GM23338 (cell line): ENCODE measurements around the gene ZNF254. TPM values are rescaled to one million over a fixed set of nuclear protein-coding genes. Genes with fewer than 3 reads are reported as not detected.

ENCODE experiments used
- ATAC-seq: fragments of 200-7000 bp; cut with Tn5 transposase; 3 replicates; pipeline ENCODE4 v1.9.1; 2020
- DNase-seq: peaks from one replicate; pipeline ENCODE4 v3.0.0-alpha.2; 2015; ENCODE audit warnings: low spot score
- H2AFZ ChIP-seq: fragments of 200-600 bp; sonication (generic); 2 replicates; pipeline ENCODE4 v1.8.0; 2016; ENCODE audit warnings: antibody characterized with exemption, mild to moderate bottlenecking, moderate library complexity
- H3F3A ChIP-seq: fragments of 200-600 bp; sonication (generic); replicated peaks from 2 replicates; pipeline ENCODE4 v1.8.0; 2017; ENCODE audit warnings: antibody characterized with exemption, mixed run types, low read depth
- H3K27ac ChIP-seq: fragments of 200-600 bp; sonication (generic); 2 replicates; pipeline ENCODE4 v1.6.1; 2016; ENCODE audit warnings: low read depth
- H3K27me3 ChIP-seq: fragments of 200-600 bp; sonication (generic); 2 replicates; pipeline ENCODE4 v1.8.0; 2016; ENCODE audit warnings: mild to moderate bottlenecking, mixed run types, moderate library complexity; ENCODE audit not compliant: insufficient read depth
- H3K36me3 ChIP-seq: fragments of 200-600 bp; sonication (generic); 2 replicates; pipeline ENCODE4 v1.8.0; 2016; ENCODE audit warnings: mild to moderate bottlenecking; ENCODE audit not compliant: insufficient read depth
- H3K4me1 ChIP-seq: fragments of 200-600 bp; sonication (generic); 2 replicates; pipeline ENCODE4 v1.8.0; 2016; ENCODE audit warnings: mild to moderate bottlenecking, moderate library complexity; ENCODE audit not compliant: insufficient read depth
- H3K4me2 ChIP-seq: fragments of 200-600 bp; sonication (generic); 2 replicates; pipeline ENCODE4 v1.7.1; 2017; ENCODE audit warnings: mixed run types
- H3K4me3 ChIP-seq: fragments of 200-600 bp; sonication (generic); 2 replicates; pipeline ENCODE4 v1.6.1; 2016; ENCODE audit warnings: mixed run types
- H3K79me2 ChIP-seq: fragments of 200-600 bp; sonication (generic); replicated peaks from 2 replicates; pipeline ENCODE4 v1.8.0; 2017; ENCODE audit warnings: mild to moderate bottlenecking; ENCODE audit not compliant: insufficient read depth
- H3K9me2 ChIP-seq: fragments of 200-600 bp; sonication (generic); 2 replicates; pipeline ENCODE4 v1.8.0; 2017; ENCODE audit not compliant: insufficient read depth
- H4K20me1 ChIP-seq: fragments of 200-600 bp; sonication (generic); replicated peaks from 2 replicates; pipeline ENCODE4 v1.8.0; 2017; ENCODE audit warnings: mild to moderate bottlenecking; ENCODE audit not compliant: insufficient read depth
- H3K27ac Mint-ChIP-seq: 2 replicates; pipeline ENCODE4 v1.8.0; 2020; ENCODE audit warnings: inconsistent platforms, mild to moderate bottlenecking, moderate library complexity, mixed read lengths
- H3K27me3 Mint-ChIP-seq: 3 replicates; pipeline ENCODE4 v1.8.0; 2022; ENCODE audit warnings: low read depth, mild to moderate bottlenecking, moderate library complexity, mixed read lengths, inconsistent platforms; ENCODE audit not compliant: insufficient read depth, poor library complexity
- H3K36me3 Mint-ChIP-seq: 3 replicates; pipeline ENCODE4 v1.8.0; 2021; ENCODE audit warnings: low read depth, mild to moderate bottlenecking, inconsistent platforms, moderate library complexity, mixed read lengths
- H3K4me1 Mint-ChIP-seq: 3 replicates; pipeline ENCODE4 v1.8.0; 2020; ENCODE audit warnings: mild to moderate bottlenecking, inconsistent platforms, mixed read lengths
- H3K4me3 Mint-ChIP-seq: 3 replicates; pipeline ENCODE4 v1.8.0; 2021; ENCODE audit warnings: moderate library complexity, mild to moderate bottlenecking, inconsistent platforms, mixed read lengths
- H3K9me3 Mint-ChIP-seq: 3 replicates; pipeline ENCODE4 v1.8.0; 2020; ENCODE audit warnings: moderate library complexity, mild to moderate bottlenecking, inconsistent platforms, mixed read lengths
- CREB1 ChIP-seq: fragments of 250-450 bp; sonication (Bioruptor Pico); IDR thresholded peaks from 2 replicates; pipeline ENCODE4 v1.5.0; 2020; ENCODE audit warnings: low read depth, mild to moderate bottlenecking, moderate library complexity
- ETS1 ChIP-seq: IDR thresholded peaks from 2 replicates; pipeline ENCODE4 v1.6.1; 2016; ENCODE audit warnings: antibody characterized with exemption
- EZH2 ChIP-seq: fragments of 200-600 bp; sonication (generic); IDR thresholded peaks from one replicate; pipeline ENCODE4 v1.8.0; 2017; ENCODE audit warnings: antibody characterized with exemption, mild to moderate bottlenecking, low read depth; ENCODE audit not compliant: unreplicated experiment
- EZH2phosphoT487 ChIP-seq: fragments of 200-600 bp; sonication (generic); IDR thresholded peaks from one replicate; pipeline ENCODE4 v1.8.1; 2018; ENCODE audit warnings: antibody characterized with exemption; ENCODE audit not compliant: unreplicated experiment
- JUNB ChIP-seq: IDR thresholded peaks from one replicate; pipeline ENCODE4 v1.6.1; 2016; ENCODE audit warnings: antibody characterized with exemption; ENCODE audit not compliant: unreplicated experiment
- NANOG ChIP-seq: IDR thresholded peaks from 2 replicates; pipeline ENCODE4 v1.6.1; 2016; ENCODE audit warnings: antibody characterized with exemption, borderline replicate concordance
- POLR2AphosphoS5 ChIP-seq: IDR thresholded peaks from 2 replicates; pipeline ENCODE4 v1.6.1; 2016; ENCODE audit warnings: antibody characterized with exemption, low read depth
- REST ChIP-seq: IDR thresholded peaks from one replicate; pipeline ENCODE4 v1.6.1; 2018; ENCODE audit warnings: antibody characterized with exemption; ENCODE audit not compliant: unreplicated experiment
- STAT1 ChIP-seq: IDR thresholded peaks from one replicate; pipeline ENCODE4 v1.6.1; 2016; ENCODE audit warnings: antibody characterized with exemption; ENCODE audit not compliant: unreplicated experiment
- ZNF114 ChIP-seq: fragments of 250-450 bp; sonication (Bioruptor Pico); IDR thresholded peaks from 2 replicates; pipeline ENCODE4 v1.5.0; 2020; ENCODE audit warnings: mild to moderate bottlenecking, moderate library complexity
- ZNF331 ChIP-seq: fragments of 250-450 bp; sonication (Bioruptor Pico); IDR thresholded peaks from 2 replicates; pipeline ENCODE4 v1.5.0; 2020; ENCODE audit warnings: low read depth, mild to moderate bottlenecking, moderate library complexity
- ZNF462 ChIP-seq: fragments of 250-450 bp; sonication (Bioruptor Pico); IDR thresholded peaks from 2 replicates; pipeline ENCODE4 v1.5.0; 2020; ENCODE audit warnings: mild to moderate bottlenecking, moderate library complexity
- polyA plus RNA-seq: library from polyadenylated mRNA; unstranded; fragments of >200 nt; fragmentation: Nextera tagmentation; extraction: Ambion mirVana; gene quantifications from 2 replicates; pipeline ENCODE4 v1.2.1, GENCODE V29; 2016
- total RNA-seq: library from RNA; depleted of rRNA; stranded (reverse); fragments of >200 nt; shearing (Covaris generic); gene quantifications from 2 replicates; pipeline ENCODE4 v1.2.3, GENCODE V29; 2014

Gene ZNF254
- total and polyA plus RNA-seq, 2 experiments from 2014 or later, result 13.1 to 45.6 TPM

DNA sequence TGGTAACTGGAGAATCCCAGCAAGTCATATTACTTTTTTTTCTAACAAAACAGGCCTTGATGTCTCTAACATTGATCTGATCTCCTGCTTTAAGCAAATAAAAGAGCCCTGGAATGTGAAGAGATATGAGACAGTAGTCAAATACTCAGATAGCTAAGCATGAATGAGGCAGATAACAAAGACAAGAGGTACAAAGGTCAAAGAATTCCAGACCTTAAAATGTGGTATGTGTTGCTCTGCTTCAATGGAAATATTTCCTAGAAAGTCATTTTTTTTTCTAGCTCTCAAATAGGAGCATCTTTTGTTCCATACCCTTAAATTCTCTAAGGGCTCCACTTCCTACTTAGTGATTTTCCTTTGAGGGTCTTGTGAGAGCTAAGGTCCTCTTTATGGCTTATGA is 54.6 kb downstream of the ZNF254 start (continued):
- TF ChIP-seq ETS1 (no peak), ZNF331 (CRISPR knock-in tag) (no peak)

GRCh38 chr19:24142771-24143170 is 55.8 kb downstream of the ZNF254 start:
- H3K4me1 ChIP-seq, result no peaks in the 10 kb centered on the region
- H3K36me3 Mint-ChIP-seq, result peaks cover 41% of the 10 kb centered on the region
- TF ChIP-seq JUNB (no peak), ZNF331 (CRISPR knock-in tag) (no peak), REST (no peak), ZNF462 (no peak), NANOG (no peak), CREB1 (CRISPR knock-in tag) (no peak), ETS1 (no peak), EZH2 (no peak), POLR2AphosphoS5 (no peak), ZNF114 (CRISPR knock-in tag) (no peak), STAT1 (no peak), EZH2phosphoT487 (no peak)

More at GRCh38 chr19:24142771-24143170, 55.8 kb downstream of the ZNF254 start:
- Histone ChIP-seq H3K79me2 (no peaks in the 10 kb centered on the region), H3K36me3 (peaks cover 10% of the 10 kb centered on the region), H2AFZ (no peak overlapping the region), H3K27me3 (no peaks in the 10 kb centered on the region), H4K20me1 (no peaks in the 10 kb centered on the region), H3F3A (no peaks in the 10 kb centered on the region), H3K4me2 (no peak overlapping the region), H3K27ac (no peak overlapping the region), H3K9me2 (no peaks in the 10 kb centered on the region), H3K4me3 (no peak overlapping the region)
- DNase-seq, result no peak
- peaks cover 2% of the 10 kb centered on the region for H3K4me1 Mint-ChIP-seq
- no peak overlapping the region for H3K4me3 Mint-ChIP-seq
- H3K27ac Mint-ChIP-seq, result no peak overlapping the region
- H3K9me3 Mint-ChIP-seq, result peaks cover 69% of the 10 kb centered on the region
- H3K27me3 Mint-ChIP-seq, result no peaks in the 10 kb centered on the region
- ATAC-seq, result no peak
